ENCODE results near the gene YTHDC1.

DNA sequence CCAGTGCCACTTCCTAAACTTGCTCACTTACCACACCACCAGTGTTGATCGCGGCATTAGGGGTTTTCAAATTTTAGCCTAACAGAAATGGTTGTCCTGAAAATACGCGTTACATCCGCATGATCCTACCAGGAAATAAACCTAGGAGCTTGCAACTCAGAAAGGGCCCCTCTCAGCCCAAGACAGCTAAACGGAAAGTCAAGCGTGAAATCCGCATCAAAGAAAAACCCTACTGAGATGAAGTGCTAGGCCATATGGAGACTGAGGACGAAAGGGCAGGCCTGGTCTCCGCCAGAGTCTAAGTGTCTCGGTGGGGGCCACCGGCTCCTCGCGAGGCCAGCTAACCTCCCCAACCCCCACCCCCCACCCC lies 626 bp downstream of the YTHDC1 start:
- TF ChIP-seq KDM5A (IDR thresholded peaks at IDR 0.05; ENCODE audit: low read length) (no peak), POLR2A (IDR thresholded peaks at IDR 0.05; ENCODE audit: control extremely low read depth in 1 of 2, low read depth in 2 of 2, low read length in 2 of 2) (no peak), SUZ12 (IDR thresholded peaks at IDR 0.05; ENCODE audit: low read length) (no peak)
- TF ChIP-seq, protein P1, sequence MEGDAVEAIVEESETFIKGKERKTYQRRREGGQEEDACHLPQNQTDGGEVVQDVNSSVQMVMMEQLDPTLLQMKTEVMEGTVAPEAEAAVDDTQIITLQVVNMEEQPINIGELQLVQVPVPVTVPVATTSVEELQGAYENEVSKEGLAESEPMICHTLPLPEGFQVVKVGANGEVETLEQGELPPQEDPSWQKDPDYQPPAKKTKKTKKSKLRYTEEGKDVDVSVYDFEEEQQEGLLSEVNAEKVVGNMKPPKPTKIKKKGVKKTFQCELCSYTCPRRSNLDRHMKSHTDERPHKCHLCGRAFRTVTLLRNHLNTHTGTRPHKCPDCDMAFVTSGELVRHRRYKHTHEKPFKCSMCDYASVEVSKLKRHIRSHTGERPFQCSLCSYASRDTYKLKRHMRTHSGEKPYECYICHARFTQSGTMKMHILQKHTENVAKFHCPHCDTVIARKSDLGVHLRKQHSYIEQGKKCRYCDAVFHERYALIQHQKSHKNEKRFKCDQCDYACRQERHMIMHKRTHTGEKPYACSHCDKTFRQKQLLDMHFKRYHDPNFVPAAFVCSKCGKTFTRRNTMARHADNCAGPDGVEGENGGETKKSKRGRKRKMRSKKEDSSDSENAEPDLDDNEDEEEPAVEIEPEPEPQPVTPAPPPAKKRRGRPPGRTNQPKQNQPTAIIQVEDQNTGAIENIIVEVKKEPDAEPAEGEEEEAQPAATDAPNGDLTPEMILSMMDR (IDR thresholded peaks at IDR 0.05; ENCODE audit: control extremely low read depth in 1 of 3, insufficient read depth in 1 of 3, low read depth in 1 of 3, low read length in 3 of 3) = no peak

All from H1 (cell line).